Esophagus mucosa (tissue), 1 donor: ENCODE results near the gene DCPS. TPM values are rescaled to one million over a fixed set of nuclear protein-coding genes. Genes with fewer than 3 reads are reported as not detected.
"Not testable (repeated sequence)": the region's sequence is repeated elsewhere in the genome, so short reads cannot be mapped to it uniquely, and the experiment has no call there.

Experiments used
- ATAC-seq: fragments of 200-7000 bp; cut with Tn5 transposase; one replicate; pipeline ENCODE4 v1.9.1; 2020
- total RNA-seq: library from RNA; stranded (reverse); gene quantifications from one replicate; pipeline ENCODE4 v1.2.4, GENCODE V29; 2023
- donor health status: DM: yes; HTN: yes; CAD: no.

The DCPS gene
- total RNA-seq, 1 donor from 2014 or later, result 17.4 TPM

DNA sequence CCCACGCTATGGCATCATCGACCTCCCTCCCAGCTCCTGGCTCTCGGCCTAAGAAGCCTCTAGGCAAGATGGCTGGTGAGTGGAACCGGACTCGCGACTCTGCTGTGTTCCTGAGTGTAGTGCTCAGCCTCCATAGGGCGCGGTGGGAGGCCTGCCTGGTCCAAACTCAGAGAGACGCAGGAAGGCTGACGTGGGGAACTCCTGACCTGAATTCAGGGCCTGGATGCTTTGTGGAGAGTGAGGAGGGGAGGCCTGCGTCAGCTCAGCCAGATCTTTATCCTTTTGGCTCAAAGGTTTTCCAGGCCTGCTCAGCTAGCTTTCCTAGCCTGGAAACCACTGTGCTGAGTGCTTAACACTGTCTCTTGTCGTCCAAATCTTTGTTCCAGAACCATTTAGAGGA is 13.0 kb upstream of the DCPS start:
- ATAC-seq, result no peak

DNA sequence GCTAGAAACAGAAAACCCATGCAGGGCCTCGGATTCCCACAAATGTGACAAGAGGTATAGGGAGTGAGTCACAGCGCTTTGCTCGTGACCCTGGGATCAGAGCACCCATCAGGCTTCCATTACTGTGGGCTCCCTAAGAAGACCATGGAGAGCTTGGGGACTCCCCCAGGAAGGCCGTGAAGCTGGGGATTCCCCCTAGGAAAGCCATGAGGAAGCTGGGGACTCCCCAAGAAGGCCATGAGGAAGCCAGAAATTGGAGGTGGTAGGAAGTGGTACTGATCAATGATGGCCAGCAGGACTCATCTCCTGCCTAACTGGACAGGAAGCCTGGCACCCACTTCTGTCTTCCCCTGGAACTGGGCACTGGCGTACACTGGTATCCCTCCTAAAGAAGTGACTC is 10.1 kb upstream of the DCPS start:
- no peak for ATAC-seq

DNA sequence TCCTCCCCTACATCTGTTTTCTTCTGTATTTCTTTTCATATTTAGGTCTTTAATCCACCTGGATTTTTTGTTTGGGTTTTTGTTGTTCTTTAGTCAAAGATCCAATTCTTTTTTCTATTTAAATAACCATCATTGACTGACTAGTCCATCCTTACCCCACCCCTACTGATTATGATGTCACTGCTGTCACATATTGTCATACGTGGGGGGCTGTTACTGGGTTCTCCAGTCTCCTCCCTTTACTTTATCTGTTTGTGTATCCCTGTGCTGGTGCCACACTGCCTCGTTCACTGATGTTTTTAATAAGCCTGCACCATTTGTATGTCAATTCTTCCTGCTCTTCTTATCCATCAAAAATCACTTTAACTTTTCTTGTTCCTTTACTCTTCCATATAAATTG is 6.9 kb upstream of the DCPS start:
- ATAC-seq, result no peak

DNA sequence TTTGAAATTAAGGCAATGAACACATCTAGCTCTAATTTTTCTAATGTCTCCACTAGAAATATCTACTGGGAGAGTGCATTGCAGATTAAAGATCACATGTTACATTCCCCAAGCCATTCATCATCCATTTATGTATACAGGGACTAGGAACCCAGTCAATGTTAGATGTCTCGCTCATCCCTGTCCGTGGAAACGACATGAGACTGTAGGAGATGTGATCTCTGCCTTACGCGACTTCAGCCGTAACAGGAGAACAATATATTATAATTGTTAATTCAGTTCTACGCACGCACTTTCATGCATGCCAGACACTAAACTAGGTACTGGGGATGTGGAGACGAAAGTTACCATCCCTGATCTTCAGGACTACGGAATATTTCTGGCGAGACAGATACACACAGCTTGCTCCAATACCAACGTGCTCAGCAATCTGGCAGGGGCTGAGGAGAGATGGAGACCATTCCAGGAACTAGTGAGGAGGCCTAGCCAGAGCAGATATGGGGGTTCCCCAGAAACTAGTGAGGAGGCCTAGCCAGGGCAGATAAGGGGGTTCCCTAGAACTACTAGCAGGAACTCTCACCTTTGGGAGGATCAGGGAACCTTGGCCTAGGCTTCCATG is 706 bp downstream of the DCPS start:
- ATAC-seq, result peak; percentile 12

DNA sequence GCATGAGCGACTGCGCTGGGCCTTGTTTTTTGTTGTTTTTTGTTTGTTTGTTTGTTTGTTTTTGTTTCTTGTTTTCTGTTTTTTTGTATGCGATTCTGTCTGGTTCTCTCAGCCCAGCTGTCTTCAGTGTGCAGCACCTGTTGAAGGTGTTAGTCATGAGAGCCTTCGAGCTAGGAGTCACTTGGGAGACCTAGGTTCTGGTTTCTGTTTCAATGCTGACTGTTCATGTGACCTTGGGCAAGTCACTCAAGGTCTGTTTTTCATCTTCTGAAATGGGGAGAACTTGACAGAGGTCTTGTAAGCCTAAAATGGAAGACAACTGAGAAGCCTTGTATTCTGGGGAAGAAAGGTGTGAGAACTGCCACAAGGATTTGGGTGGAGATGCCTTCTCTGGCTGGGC is 1.8 kb downstream of the DCPS start:
- ATAC-seq, result no peak

DNA sequence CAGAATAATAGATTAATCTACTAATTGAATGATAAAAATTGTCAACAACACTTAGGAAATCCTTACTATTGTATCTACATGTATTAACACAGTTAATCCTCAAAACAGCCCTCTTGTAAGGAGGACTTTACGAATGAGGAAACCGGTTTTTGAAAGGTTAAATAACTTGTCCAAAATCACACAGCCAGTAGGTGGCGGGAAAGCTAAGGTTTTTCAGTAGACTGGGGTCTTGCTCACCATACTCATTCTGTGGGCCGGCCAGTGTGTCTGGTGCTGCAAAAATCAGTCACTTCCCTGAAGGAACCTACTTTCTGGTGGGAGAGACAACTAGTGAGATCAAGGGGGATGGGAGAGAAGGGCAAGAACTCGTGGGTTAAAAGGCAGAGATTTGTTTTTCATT is 3.8 kb downstream of the DCPS start:
- no peak for ATAC-seq

DNA sequence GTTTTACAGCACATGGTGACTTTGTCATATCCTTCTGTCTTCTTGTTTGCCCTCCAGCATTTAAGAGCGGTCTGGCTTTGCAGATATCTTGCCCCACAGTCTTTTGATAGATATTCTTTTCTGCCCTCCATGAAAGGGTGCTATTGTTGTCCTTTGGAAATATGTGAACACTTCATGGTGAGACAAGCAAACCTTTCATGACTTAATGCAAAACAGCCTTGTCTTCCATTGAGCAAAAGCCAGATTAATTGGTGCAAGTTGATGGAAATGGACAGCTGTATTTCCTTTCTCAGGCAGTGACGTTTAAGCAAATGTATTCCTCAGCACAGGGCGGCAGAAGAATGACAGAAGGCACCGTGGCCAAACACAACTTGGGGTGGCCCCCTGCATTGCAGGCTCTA is 4.4 kb downstream of the DCPS start:
- ATAC-seq, result no peak

DNA sequence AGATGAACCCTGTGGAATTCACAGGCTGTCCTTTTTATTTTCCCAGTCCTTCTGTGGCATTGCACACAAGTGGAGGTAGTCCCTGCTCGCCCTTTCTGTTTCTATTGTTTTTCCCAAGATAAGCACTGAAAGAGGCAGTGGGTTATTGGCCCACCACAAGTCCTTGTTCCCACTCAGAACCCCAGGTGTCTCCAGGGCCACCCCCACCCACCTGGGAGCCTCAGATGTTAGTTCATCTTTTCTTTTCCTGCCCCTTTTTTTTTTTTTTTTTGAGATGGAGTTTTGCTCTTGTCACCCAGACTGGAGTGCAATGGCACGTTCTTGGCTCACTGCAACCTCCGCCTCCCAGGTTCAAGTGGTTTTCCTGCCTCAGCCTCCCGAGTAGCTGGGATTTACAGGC is 4.9 kb downstream of the DCPS start:
- not testable (repeated sequence) for ATAC-seq

DNA sequence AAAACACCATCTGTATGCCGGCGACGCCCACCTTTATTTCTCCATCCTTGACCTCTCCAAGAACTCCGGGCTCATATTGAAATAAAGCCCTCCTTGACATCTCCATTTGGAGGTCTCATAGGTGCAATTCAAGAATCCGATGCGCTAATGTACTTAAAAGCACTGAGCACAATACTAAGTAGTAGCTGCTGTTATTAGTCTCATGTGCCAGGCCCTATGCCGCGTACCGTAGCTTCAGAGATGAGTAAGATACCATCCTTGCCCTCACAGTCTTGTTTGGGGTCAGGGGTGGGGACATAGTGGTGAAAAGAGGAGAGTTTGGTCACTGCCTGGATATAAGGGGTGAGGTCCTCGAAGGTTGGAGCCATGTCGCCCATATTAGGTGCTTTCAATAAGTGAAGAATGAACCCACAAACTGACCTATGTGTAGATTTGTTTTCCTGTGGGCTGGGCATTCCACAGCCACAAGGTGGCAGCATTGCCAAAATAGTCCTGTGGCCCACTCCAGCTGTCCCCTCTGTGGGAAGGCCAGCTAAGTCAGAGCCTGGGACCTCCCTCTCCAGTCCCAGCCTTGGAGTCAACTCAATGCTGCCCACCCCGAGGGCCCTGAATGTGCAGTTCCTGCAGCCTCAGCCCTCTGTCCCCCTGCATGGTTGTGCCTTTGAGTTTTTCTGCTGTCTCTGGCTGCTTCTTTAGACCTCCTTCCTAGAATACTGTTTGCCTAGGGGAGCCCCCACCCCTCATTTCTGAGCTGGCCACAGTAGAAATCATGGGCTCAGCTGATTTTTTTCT is 6.5 kb downstream of the DCPS start:
- peak; percentile 80 for ATAC-seq

DNA sequence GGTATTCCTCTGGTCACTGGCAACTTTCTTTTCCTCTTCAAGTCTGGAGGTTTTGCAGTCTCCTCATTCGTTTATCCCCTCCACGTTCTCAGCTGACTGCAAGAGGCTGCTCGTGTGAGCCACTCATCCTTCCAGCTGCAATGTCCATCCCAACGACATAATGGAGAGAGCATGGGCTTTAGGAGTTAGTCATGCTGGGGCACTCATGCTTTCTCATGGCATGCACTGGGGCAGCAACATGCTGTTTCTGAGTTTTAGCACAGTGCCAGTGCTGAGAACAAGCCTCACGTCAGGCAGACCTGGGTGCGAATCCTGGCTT is 7.1 kb downstream of the DCPS start:
- no peak for ATAC-seq

DNA sequence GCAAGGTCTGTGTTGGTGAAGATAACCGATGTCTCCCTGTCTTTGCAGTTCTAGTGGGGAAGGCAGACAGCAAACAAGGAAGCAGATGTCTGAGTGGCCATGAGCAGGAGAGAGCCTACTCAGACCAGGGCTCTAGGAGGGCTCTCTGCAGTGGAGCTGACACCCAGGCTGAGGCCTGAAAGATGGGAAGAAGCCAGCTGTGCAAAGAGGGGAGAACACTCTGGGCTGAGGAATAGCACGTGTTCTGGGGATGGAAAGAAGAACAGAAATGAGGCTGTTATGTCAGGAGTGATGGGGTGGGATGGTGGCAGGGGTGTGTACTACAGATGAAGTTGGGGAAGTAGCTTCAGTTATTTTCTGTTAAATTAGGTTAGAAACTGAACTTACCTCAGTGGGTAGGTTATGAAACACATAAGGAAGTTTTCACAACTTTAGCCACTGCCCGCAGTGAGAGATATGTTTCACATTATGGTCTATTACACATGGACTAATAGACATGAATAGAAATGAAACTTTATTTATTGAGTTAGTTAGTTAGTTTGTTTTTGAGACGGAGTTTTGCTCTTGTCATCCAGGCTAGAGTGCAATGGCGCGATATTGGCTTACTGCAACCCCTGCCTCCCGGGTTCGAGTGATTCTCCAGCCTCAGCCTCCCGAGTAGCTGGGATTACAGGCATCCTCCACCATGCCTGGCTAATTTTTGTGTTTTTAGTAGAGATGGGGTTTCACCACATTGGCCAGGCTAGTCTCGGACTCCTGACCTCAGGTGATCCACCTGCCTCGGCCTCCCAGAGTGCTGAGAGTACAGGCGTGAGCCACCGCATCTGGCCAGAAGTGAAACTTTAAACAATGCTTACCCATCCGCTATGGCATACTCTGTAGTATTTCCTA is 7.8 kb downstream of the DCPS start:
- peak; percentile 14 for ATAC-seq

DNA sequence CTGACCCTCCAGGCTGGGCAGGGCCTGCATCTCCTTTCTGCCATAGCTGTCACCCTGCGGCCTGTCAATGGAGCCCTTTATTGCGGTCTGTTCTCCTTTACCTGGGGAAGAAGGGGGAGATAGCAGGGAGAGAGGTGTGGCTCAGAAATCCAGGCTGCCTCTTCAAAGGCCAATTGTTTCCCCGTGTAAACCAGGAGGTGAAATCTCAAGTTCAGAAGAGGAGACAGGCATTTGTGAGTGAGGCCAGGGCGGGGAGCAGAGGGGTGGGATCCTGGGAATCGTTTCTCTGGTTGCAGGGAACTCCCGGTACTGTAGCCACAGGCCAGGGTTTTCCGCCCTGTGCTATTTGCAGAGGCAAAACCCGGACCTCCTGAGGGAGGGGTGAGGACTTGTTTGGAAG is 9.1 kb downstream of the DCPS start:
- ATAC-seq, result no peak

DNA sequence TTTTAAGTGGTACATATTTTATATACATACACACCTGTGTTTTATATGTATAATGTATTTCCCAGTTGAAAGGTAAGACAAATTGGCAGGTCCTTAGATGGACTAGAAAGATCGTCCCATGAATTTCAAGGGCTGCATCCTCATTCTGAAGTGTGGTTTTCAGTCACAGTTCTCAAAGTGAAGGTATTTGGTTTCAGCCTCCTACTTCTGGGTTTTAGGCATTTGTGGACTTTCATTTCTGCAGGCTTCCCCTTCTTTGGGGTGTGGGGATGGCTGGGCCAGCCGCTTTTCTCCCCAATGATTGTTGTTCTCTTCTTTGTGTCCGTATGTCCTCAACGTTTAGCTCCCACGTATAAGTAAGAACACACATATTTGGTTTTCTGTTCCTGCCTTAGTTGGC is 10.0 kb downstream of the DCPS start:
- ATAC-seq, result no peak

DNA sequence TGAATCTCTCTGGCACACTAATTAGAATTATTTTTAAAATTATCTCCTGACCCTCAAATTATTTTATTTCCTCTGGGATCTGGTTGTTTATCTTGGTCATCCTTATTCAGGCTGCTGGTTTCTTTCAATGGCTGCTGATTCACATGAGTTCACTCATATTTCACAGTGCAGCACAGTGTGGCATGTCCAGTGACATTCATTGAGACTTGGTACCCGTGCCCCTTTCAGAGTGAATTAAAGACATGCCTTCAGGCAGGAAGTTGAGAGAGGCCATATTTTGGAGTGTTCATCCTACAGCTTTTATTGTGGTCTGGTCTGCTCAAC is 13.5 kb downstream of the DCPS start:
- ATAC-seq, result no peak

DNA sequence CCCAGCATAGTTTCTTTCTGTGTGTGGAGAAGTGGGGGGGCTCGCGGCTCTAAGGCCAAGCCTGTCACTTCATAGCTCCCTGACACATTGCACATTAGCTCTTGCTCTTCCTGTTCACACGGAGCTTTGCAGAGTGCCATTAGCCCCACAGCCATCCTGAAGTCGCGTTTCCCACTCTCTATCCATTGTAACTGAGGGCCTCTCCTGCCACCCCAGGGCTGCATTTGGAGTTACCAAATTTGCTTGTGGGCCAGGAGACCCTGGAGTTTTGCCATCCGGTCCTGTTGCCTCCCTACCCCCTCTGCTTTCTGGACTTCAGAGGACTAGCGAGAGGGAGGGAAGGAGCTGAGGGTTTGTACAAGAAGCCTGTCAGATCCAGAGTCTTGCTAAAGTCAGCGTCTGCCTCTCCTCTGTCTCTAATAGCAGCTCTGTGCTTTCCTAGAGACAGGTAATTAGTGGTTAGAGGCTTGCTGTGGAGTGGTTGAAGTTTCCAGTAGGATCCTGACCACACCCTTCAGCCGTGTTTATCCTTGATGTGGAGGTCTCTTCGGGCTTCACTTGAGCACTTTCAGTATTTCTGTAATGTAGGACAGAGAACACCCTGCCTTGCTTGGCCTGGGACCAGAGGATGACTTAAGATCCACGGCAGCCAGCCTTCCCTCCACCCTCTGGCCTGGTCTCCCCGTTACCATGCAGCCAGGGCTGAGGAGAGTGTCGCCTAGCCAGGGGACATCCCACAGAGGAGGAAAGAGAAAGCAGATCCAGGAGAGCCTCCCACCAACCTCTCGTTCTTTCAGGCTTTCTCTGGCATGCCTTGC is 14.1 kb downstream of the DCPS start:
- ATAC-seq, result peak; percentile 48

DNA sequence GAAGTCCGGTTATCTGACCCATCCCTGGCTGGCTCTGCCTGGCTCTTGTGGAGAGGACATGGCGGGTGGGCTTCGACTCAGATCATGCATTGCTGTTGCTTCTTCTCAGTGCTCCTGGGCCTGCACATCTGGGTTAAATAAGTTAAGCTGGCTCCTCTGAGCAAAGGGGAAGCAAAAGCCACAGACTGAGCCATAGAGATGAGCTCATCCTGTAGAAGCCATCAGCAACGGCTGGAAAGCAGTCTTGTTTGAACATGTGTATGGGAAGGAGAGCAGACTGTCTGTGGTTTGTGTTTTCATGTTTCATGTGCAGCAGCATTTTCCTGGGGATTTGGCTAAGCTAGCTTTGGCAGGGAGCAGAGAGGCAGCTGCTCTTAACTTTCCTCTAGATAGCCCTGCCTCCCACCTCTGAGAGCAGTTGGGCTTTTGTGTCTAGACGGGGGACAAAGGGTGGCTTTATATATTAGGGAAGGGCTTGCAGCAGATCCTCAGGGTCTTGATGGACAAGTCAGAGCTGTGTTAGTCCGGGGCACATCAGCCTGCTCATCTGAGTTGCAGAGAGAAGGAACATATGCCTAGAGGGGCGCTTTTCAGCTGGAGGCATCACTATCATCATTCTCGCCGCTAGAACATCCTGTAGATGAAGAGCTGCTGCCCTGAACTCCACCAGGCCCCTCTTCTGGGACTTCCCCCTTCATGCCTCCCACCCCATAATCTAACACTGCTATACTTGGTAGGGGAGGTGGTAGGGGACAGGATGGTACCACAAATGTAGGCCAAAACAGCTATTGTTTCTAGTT is 14.9 kb downstream of the DCPS start:
- ATAC-seq, result peak; percentile 98

DNA sequence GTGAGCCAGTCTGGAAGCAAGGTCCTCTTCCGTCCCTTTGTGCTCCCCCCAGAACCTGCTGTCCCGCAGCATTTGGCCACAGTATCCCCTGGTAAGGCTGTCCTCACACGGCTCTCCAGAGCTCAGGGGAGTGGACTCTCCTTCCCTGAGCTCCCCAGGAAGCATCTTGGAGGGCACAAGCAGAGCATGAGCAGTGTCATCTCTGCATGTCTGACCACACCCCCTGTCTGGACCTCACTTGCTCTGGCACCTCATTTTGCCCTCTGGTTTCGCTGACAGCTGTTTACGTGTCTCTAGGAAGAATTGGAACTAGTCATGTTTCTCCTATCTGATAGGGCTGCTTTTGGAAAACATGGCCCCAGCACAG is 15.5 kb downstream of the DCPS start:
- ATAC-seq, result no peak

DNA sequence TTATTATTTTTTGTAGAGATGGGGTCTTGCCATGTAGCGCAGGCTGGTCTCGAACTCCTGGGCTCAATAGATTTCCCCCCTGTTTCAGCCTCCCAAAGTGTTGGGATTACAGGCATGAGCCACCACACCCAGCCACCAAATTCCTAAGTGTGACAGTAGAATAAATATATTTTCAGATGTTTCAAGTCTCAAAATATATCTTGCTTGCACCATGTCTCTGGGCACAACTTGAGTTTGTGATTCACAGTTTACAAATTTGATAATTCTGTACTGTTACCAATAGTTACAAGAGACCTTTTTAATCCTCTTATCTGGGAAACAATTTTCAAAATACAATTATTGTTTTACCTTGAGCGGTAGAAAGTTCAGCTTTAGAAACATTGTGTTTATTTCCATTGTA is 19.1 kb downstream of the DCPS start:
- ATAC-seq, result no peak

DNA sequence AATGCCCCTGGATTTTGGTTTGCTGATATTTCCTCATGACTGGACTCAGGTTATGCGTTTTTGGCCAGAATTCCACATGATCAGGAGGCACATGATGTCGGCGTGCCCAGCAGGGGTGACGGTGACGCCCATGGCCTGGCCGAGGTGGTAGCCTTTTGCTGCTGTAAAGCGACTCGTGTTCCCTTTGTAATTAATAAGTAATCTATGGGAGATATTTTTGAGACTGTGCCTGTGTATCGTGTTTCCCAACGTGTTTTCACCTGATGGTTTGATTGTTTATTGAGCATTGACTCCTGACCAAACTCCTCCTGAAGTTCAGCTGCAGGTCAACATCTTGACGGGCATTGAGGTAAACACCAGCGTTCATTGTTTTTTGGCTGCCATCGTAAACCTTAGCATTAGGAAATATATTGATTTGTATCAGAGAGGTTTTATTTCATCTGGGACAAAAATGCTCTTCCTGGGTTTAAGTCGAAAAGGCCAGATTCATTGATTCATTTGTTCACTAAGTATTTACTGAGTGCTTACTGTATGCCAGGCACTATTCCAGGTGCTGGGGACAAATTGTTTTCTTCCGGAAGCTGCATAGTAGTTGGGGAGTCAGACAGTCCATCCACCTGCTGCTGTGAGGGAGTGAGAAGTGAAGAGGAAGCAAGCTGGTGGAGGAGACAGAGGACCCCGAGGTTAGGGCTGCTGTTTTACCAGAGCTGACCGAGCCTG is 23.6 kb downstream of the DCPS start:
- ATAC-seq, result no peak

DNA sequence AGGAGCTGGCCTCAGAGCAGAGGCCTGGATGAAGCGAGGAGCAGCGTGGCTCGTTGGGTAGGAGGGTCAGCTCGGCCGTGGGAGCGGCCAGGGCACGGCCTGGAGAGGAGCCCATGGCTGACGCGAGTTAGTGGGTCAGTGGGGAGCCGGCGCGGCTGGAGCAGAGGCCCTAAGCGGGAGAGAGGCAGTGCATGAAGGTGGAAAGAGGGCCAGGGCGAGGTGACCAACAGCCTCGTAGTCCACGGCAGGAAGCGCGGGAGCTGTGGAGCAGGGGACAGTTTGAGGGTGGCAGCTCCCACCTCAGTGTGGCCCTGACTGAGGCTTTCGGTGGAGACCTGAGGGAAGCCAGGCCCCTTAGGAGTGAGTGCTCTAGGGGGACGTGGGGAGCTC is 24.1 kb downstream of the DCPS start:
- ATAC-seq, result no peak

DNA sequence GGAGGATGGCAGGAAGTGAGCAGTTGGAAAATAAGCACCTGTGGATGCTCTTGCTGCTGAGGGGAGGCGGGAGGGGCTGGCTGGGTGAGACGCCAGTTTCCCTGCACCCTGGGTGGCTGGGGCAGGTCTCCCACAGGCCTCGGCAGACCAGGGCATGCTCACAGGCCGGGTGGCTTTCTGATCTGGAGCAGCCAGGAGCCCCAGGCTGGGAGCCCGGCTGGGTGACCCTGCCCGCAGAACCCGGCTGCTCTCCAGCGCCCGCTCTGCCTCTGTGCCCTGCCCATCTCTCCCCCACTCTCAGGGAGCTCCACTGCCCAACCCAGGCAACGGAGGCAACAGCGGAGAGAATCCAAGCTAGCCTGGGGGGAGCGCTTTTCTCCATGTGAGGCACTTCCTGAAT is 24.6 kb downstream of the DCPS start:
- peak; percentile 40 for ATAC-seq
